GM15510 (cell line): ENCODE results near the gene GAP43.

Source experiments
- POLR2A ChIP-seq: IDR thresholded peaks from 3 replicates; pipeline ENCODE4 v1.6.1; 2011; ENCODE audit warnings: borderline replicate concordance; ENCODE audit not compliant: insufficient read length; ENCODE audit errors: extremely low read depth

GAP43 gene

GRCh38 chr3:115623044-115623868 is at the start of gene GAP43:
GAP43 (plus strand) TSS chr3:115623510; CDS start chr3:115623690, 180 bp downstream.
- no peak for TF ChIP-seq POLR2A

- TF ChIP-seq POLR2A: no peak
These were observed 46.9 kb upstream of the GAP43 start for GRCh38 chr3:115576325-115576875.

- no peak for TF ChIP-seq POLR2A
These were observed 46.3 kb upstream of the GAP43 start for GRCh38 chr3:115577000-115577399.

GRCh38 chr3:115578331-115578730 is 45.0 kb upstream of the GAP43 start:
- no peak for TF ChIP-seq POLR2A

GRCh38 chr3:115580566-115580965 is 42.7 kb upstream of the GAP43 start:
- no peak for TF ChIP-seq POLR2A

GRCh38 chr3:115581362-115582135 is 41.8 kb upstream of the GAP43 start:
- TF ChIP-seq POLR2A: no peak

GRCh38 chr3:115588201-115589115 is 34.9 kb upstream of the GAP43 start:
- TF ChIP-seq POLR2A: no peak

GRCh38 chr3:115590873-115591272 is 32.4 kb upstream of the GAP43 start:
- TF ChIP-seq POLR2A: no peak

GRCh38 chr3:115595611-115596275 is 27.6 kb upstream of the GAP43 start:
- TF ChIP-seq POLR2A: no peak

GRCh38 chr3:115598216-115598615 is 25.1 kb upstream of the GAP43 start:
- TF ChIP-seq POLR2A: no peak

GRCh38 chr3:115602194-115602593 is 21.1 kb upstream of the GAP43 start:
- TF ChIP-seq POLR2A: no peak

- TF ChIP-seq POLR2A: no peak
These were observed 11.7 kb upstream of the GAP43 start for GRCh38 chr3:115611630-115612029.

GRCh38 chr3:115615001-115615814 is 8.1 kb upstream of the GAP43 start:
- TF ChIP-seq POLR2A: no peak

GRCh38 chr3:115616461-115616860 is 6.8 kb upstream of the GAP43 start:
- TF ChIP-seq POLR2A: no peak

- no peak for TF ChIP-seq POLR2A
These were observed 5.7 kb upstream of the GAP43 start for GRCh38 chr3:115617591-115617990.
